AG08395 (cell line): ENCODE results near the gene PLPPR1.
"Not testable (repeated sequence)": the region's sequence is repeated elsewhere in the genome, so short reads cannot be mapped to it uniquely, and the experiment has no call there.

Source experiments
- DNase-seq: peaks from one replicate; pipeline ENCODE4 v3.0.0; 2012; ENCODE audit warnings: mixed read lengths, low spot score

PLPPR1 gene

GRCh38 chr9:101028346-101029314 lies at the start of gene PLPPR1:
TSS of gene PLPPR1 (plus strand) at chr9:101028727.
- DNase-seq: peak; percentile 36

- DNase-seq: no peak
These were observed 38.8 kb upstream of the PLPPR1 start for GRCh38 chr9:100989731-100990130.

- DNase-seq: no peak
These were observed 37.7 kb upstream of the PLPPR1 start for GRCh38 chr9:100990605-100991381.

GRCh38 chr9:100992632-100993031 lies 35.9 kb upstream of the PLPPR1 start:
- DNase-seq: no peak

- no peak for DNase-seq
These were observed 28.5 kb upstream of the PLPPR1 start for GRCh38 chr9:100999906-101000544.

GRCh38 chr9:101005246-101005645 lies 23.3 kb upstream of the PLPPR1 start:
- DNase-seq: no peak

GRCh38 chr9:101014566-101014965 lies 14.0 kb upstream of the PLPPR1 start:
- no peak for DNase-seq

- DNase-seq: no peak
These were observed 10.1 kb upstream of the PLPPR1 start for GRCh38 chr9:101018467-101018866.

GRCh38 chr9:101022704-101023103 lies 5.8 kb upstream of the PLPPR1 start:
- DNase-seq: no peak

GRCh38 chr9:101025940-101026339 lies 2.6 kb upstream of the PLPPR1 start:
- DNase-seq: no peak

GRCh38 chr9:101026824-101027223 lies 1.7 kb upstream of the PLPPR1 start:
- DNase-seq: no peak

GRCh38 chr9:101027236-101027635 lies 1.3 kb upstream of the PLPPR1 start:
- DNase-seq: no peak

GRCh38 chr9:101027733-101028345 lies 688 bp upstream of the PLPPR1 start:
- no peak for DNase-seq

- DNase-seq: no peak
These were observed 973 bp downstream of the PLPPR1 start for GRCh38 chr9:101029315-101030085.

GRCh38 chr9:101030086-101030391 lies 1.5 kb downstream of the PLPPR1 start:
- no peak for DNase-seq

- DNase-seq: no peak
These were observed 3.9 kb downstream of the PLPPR1 start for GRCh38 chr9:101032426-101032825.

GRCh38 chr9:101034222-101034621 lies 5.7 kb downstream of the PLPPR1 start:
- no peak for DNase-seq

- no peak for DNase-seq
These were observed 6.6 kb downstream of the PLPPR1 start for GRCh38 chr9:101035098-101035497.

- DNase-seq: no peak
These were observed 8.9 kb downstream of the PLPPR1 start for GRCh38 chr9:101037430-101037829.

GRCh38 chr9:101038488-101038887 lies 10.0 kb downstream of the PLPPR1 start:
- DNase-seq: no peak

- DNase-seq: not testable (repeated sequence)
These were observed 11.1 kb downstream of the PLPPR1 start for GRCh38 chr9:101039581-101039980.
